Common myeloid progenitor, CD34-positive (primary cell): Measurements from ENCODE around the gene CENPN.

Experiments
- CTCF ChIA-PET: fragments of 350-600 bp; sonication (Branson Sonifier 250); formaldehyde crosslinking; loops from one replicate; lab custom pipeline; 2021; ENCODE audit warnings: antibody characterized with exemption; lab: Charles Lee
- POLR2A ChIA-PET: fragments of 350-600 bp; sonication (Branson Sonifier 250); formaldehyde crosslinking; loops from one replicate; lab custom pipeline; 2021; ENCODE audit warnings: antibody characterized with exemption; lab: Charles Lee
- DNase-seq, 3 donors: peaks; one replicate each; pipeline versions ENCODE4 v3.0.0 to v3.0.0-alpha.2; 2013
- H3K27ac ChIP-seq, 2 experiments: 1 replicate in 1 of 2; 2 replicates in 1 of 2; pipeline ENCODE4 v1.7.0; 2013; ENCODE audit warnings: inconsistent platforms in 2 of 2, low read length in 2 of 2, mild to moderate bottlenecking in 2 of 2, low read depth in 1 of 2, moderate library complexity in 1 of 2; ENCODE audit not compliant: severe bottlenecking in 2 of 2, insufficient read depth in 1 of 2, poor library complexity in 1 of 2
- H3K27me3 ChIP-seq, 5 experiments: replicated peaks in 2 of 5; 1 replicate in 3 of 5; 2 replicates in 2 of 5; pipeline versions ENCODE4 v1.6.1 to v1.7.0; 2013; ENCODE audit warnings: low read length in 4 of 5, mild to moderate bottlenecking in 2 of 5, moderate library complexity in 2 of 5, inconsistent platforms in 1 of 5; ENCODE audit not compliant: insufficient read depth in 5 of 5, control insufficient read depth in 4 of 5
- H3K36me3 ChIP-seq, 4 experiments: 1 replicate in 2 of 4; 2 replicates in 2 of 4; pipeline versions ENCODE4 v1.6.1 to v1.7.0; 2013; ENCODE audit warnings: low read length in 3 of 4, control low read depth in 1 of 4, mild to moderate bottlenecking in 1 of 4; ENCODE audit not compliant: control insufficient read depth in 4 of 4, insufficient read depth in 4 of 4
- H3K4me1 ChIP-seq, 4 experiments: 1 replicate in 3 of 4; 2 replicates in 1 of 4; pipeline versions ENCODE4 v1.6.1 to v1.7.1; 2013; ENCODE audit warnings: low read length in 3 of 4, mild to moderate bottlenecking in 3 of 4, control low read depth in 1 of 4, inconsistent platforms in 1 of 4, moderate library complexity in 1 of 4; ENCODE audit not compliant: control insufficient read depth in 4 of 4, insufficient read depth in 4 of 4; ENCODE audit errors: control extremely low read depth in 1 of 4
- H3K4me3 ChIP-seq, 7 experiments: 1 replicate in 4 of 7; 2 replicates in 3 of 7; pipeline versions ENCODE4 v1.5.1 to v1.7.0; 2013; ENCODE audit warnings: mild to moderate bottlenecking in 7 of 7, low read length in 6 of 7, moderate library complexity in 6 of 7, inconsistent platforms in 2 of 7, low read depth in 2 of 7, control low read depth in 1 of 7; ENCODE audit not compliant: insufficient read depth in 4 of 7, control insufficient read depth in 1 of 7; ENCODE audit errors: extremely low read depth in 1 of 7
- H3K9me3 ChIP-seq, 5 experiments: 1 replicate in 4 of 5; 2 replicates in 1 of 5; pipeline versions ENCODE4 v1.6.1 to v1.7.1; 2013; ENCODE audit warnings: low read length in 4 of 5, mild to moderate bottlenecking in 2 of 5, inconsistent platforms in 1 of 5, low read depth in 1 of 5, moderate library complexity in 1 of 5; ENCODE audit not compliant: control insufficient read depth in 4 of 5, insufficient read depth in 2 of 5; ENCODE audit errors: control extremely low read depth in 1 of 5
- WGBS: methylation state at CpG from one replicate; pipeline ENCODE4 v1.1.5; 2013; ENCODE audit not compliant: insufficient coverage; 5-methylcytosine and 5-hydroxymethylcytosine counted together

CENPN gene

DNA sequence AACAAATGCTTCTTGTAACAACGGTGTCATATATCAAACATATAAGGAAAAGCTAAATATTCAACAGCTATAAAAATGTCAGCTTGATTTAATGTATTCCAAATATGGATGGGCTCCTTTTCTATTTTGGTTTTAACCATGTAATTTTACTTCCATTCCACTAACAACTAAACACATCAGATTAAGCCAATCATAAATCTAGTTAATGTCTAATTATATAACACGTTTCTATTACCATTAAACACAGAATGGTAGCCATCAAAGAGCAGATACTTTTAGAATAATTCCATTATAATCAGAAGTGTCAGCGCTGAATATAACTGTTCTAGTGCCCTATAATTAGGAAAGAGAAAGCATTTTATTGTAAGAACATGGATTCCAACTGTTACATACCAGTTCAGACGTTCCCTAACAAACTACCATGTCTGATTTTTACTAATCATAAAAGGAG is 10.3 kb upstream of the CENPN start:
- peak overlapping the region in 6 of 7 experiments; percentile 29 to 87 (median 67) for H3K4me3 ChIP-seq
- no peaks in the 10 kb centered on the region for H3K9me3 ChIP-seq
- peaks cover 0 to 12% (median 6%) of the 10 kb centered on the region in 4 experiments for H3K4me1 ChIP-seq
- H3K27me3 ChIP-seq: no peaks in the 10 kb centered on the region
- ChIA-PET CTCF (interaction anchor here (1.2 to 1.5 kb wide), 2 partner anchors 10 to 37 kb away, joined by 3 read pairs; no protein-coding TSS in a partner anchor), POLR2A (interaction anchor here (1.5 kb wide), 1 partner anchor 10 kb away, joined by 4 read pairs; the partner anchor contains the start of genes CENPN and CMC2)
- H3K27ac ChIP-seq: peak overlapping the region; percentile 34 to 80
- peak in 2 of 3 donors; percentile 40 to 41 for DNase-seq
- peaks cover 0 to 4% (median 2%) of the 10 kb centered on the region in 4 experiments for H3K36me3 ChIP-seq
- no CpG with 5 or more reads among the region's 4 CpGs for WGBS

DNA sequence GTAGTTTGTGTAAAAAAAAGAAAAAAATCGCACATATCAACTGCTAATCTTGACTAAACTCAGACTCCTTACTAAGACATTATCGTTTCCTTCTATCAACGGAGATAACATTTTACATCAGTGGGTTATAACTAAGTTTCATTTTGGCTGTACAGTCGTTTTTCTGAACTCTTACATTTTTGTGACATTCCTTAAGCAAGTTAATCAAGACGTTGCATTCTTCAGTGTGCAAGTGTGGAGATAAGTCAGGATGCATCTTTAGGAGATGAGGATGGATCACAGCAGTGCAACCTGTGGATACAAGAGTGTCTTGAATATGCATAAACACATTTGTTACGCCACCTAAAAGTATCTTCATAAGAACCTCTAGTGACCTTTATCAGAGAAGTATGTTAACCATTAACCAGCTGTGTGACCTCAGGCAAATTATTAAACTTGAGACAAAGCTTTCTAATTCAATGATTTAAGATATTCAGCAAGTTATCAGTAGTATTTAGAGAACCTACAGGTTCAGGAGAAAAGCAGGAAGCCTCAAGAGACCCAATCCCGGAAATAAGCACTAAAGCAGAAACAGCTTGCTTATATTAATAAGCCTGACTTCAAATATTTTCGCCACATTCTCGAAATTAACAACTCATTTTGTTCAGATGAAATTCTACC is 9.7 kb upstream of the CENPN start:
- peaks cover 0 to 3% (median 1%) of the 10 kb centered on the region in 4 experiments for H3K36me3 ChIP-seq
- peak overlapping the region in 6 of 7 experiments; percentile 29 to 87 (median 67) for H3K4me3 ChIP-seq
- POLR2A ChIA-PET: interaction anchor here (1.5 kb wide), 1 partner anchor 10 kb away, joined by 4 read pairs; the partner anchor contains the start of genes CENPN and CMC2
- DNase-seq: peak in 2 of 3 donors; percentile 34 to 48
- CTCF ChIA-PET: interaction anchor here (1.1 to 1.5 kb wide), 3 partner anchors 10 to 36 kb away, joined by 3 read pairs; no protein-coding TSS in a partner anchor
- no peaks in the 10 kb centered on the region for H3K9me3 ChIP-seq
- 0% methylated on average over 4 of the region's 9 CpGs for WGBS
- peak overlapping the region; percentile 34 to 80 for H3K27ac ChIP-seq
- H3K27me3 ChIP-seq: no peaks in the 10 kb centered on the region
- H3K4me1 ChIP-seq: peaks cover 0 to 12% (median 6%) of the 10 kb centered on the region in 4 experiments

DNA sequence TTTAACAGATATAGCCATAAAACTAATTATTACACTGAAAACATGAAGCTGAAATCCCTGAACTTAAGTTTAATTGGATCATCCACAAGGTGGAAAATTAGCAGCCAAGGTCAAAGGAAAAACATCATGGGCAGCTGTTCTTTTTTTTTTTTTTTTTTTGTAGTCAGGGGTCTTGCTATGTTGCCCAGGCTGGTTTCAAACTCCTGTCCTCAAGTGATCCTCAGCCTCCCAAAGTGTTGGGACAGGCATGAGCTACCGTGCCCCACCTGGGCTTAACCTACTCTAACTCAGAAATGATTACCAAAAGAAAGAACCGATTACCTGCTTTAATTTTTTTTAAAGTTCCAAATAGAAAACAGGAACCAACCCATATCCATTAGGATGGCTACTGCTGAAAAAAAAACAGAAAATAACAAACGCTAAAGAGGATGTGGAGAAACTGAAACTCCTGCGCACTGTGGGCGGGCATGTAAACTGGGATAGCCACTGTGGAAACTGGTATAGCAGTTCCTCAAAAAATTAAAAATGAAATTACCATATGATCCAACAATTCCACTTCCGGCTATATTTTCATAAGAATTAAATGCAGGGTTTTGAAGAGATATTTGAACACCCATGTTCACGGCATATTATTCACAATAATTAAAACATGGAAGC is 8.9 kb upstream of the CENPN start:
- no peak for DNase-seq
- 100% methylated on average over 1 of the region's 7 CpGs for WGBS

GRCh38 chr16:81000873-81001272 is 6.1 kb upstream of the CENPN start:
- Histone ChIP-seq H3K4me1 (peaks cover 11 to 37% (median 24%) of the 10 kb centered on the region in 4 experiments), H3K27me3 (no peaks in the 10 kb centered on the region), H3K9me3 (no peaks in the 10 kb centered on the region), H3K4me3 (no peak overlapping the region), H3K36me3 (peaks cover 0 to 3% (median 0%) of the 10 kb centered on the region in 4 experiments), H3K27ac (no peak overlapping the region)
- no peak for DNase-seq
- CTCF ChIA-PET: interaction anchor here (1.1 kb wide), 1 partner anchor 18 kb away, joined by 4 read pairs; no protein-coding TSS in a partner anchor
- POLR2A ChIA-PET: no interaction called here
- WGBS: 100% methylated on average over 1 of the region's 3 CpGs

More for the DNA sequence above, 8.9 kb upstream of the CENPN start:
- Histone ChIP-seq H3K36me3 (peaks cover 0 to 3% (median 1%) of the 10 kb centered on the region in 4 experiments), H3K4me3 (peak overlapping the region in 5 of 7 experiments; percentile 29 to 87 (median 81)), H3K27me3 (no peaks in the 10 kb centered on the region), H3K9me3 (no peaks in the 10 kb centered on the region), H3K4me1 (peaks cover 0 to 14% (median 6%) of the 10 kb centered on the region in 4 experiments), H3K27ac (peak overlapping the region; percentile 34 to 80)
- ChIA-PET POLR2A (no interaction called here), CTCF (interaction anchor here (1.1 kb wide), 1 partner anchor 21 kb away, joined by 3 read pairs; no protein-coding TSS in a partner anchor)

DNA sequence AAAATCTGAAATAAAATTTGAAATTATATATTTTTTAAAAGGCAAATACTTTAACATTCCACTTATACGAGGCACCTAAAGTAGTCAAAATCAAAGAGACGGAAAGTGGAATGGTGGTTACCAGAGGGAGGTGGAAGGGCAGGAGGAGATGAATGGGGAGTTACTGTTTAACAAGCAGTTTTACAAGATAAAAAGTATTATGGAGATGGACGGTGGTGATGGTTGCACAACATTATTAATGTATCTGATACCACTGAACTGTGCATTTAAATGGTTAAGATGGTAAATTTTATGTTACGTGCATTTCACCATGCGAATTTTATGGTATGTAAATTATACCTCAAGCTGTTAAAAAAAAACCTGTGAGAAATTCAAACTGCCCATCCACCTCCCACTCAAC is 5.7 kb upstream of the CENPN start:
- DNase-seq: no peak
- CTCF ChIA-PET: interaction anchor here (1.1 kb wide), 1 partner anchor 18 kb away, joined by 4 read pairs; no protein-coding TSS in a partner anchor
- Histone ChIP-seq H3K27me3 (no peaks in the 10 kb centered on the region), H3K4me1 (peaks cover 12 to 35% (median 26%) of the 10 kb centered on the region in 4 experiments), H3K4me3 (no peak overlapping the region), H3K9me3 (no peaks in the 10 kb centered on the region), H3K27ac (no peak overlapping the region), H3K36me3 (peaks cover 0 to 3% (median 0%) of the 10 kb centered on the region in 4 experiments)
- 90% methylated on average over 2 of the region's 5 CpGs for WGBS
- POLR2A ChIA-PET: no interaction called here

GRCh38 chr16:81003064-81003463 is 4.0 kb upstream of the CENPN start:
- POLR2A ChIA-PET: no interaction called here
- no peaks in the 10 kb centered on the region for H3K27me3 ChIP-seq
- H3K9me3 ChIP-seq: no peaks in the 10 kb centered on the region
- no peak for DNase-seq
- no peak overlapping the region for H3K27ac ChIP-seq
- H3K4me1 ChIP-seq: peaks cover 8 to 30% (median 26%) of the 10 kb centered on the region in 4 experiments
- no peak overlapping the region for H3K4me3 ChIP-seq
- CTCF ChIA-PET: interaction anchor here (1.0 to 3.5 kb wide), 5 partner anchors 10 to 34 kb away, joined by 3 to 20 read pairs (median 4); partner anchors contain the start of gene ATMIN
- peaks cover 0 to 3% (median 0%) of the 10 kb centered on the region in 4 experiments for H3K36me3 ChIP-seq
- no CpG with 5 or more reads among the region's 4 CpGs for WGBS
